ENCODE results near the gene WWOX.

WWOX gene

GRCh38 chr16:78326731-78327130 lies 227.3 kb downstream of the WWOX start:
- ATAC-seq = no peak

GRCh38 chr16:78331731-78332130 lies 232.3 kb downstream of the WWOX start:
- no peak for ATAC-seq
- no peak for TF ChIP-seq ZNF565 (CRISPR knock-in tag; conservative IDR thresholded peaks at IDR 0.05; ENCODE audit: low read depth)
- TF ChIP-seq CREB5 (CRISPR knock-in tag; IDR thresholded peaks at IDR 0.05; ENCODE audit: low read depth) = no peak
- TF ChIP-seq OSR1 (CRISPR knock-in tag; IDR thresholded peaks at IDR 0.05) = no peak
- no peak for TF ChIP-seq ZNF8 (CRISPR knock-in tag; IDR thresholded peaks at IDR 0.05)
- TF ChIP-seq TCF4 (CRISPR knock-in tag; IDR thresholded peaks at IDR 0.05; ENCODE audit: borderline replicate concordance) = no peak
- no peak for TF ChIP-seq TOX (CRISPR knock-in tag; IDR thresholded peaks at IDR 0.05; ENCODE audit: borderline replicate concordance)
- TF ChIP-seq ZFP30 (CRISPR knock-in tag; IDR thresholded peaks at IDR 0.05) = no peak
- no peak for TF ChIP-seq PATZ1 (CRISPR knock-in tag; IDR thresholded peaks at IDR 0.05; ENCODE audit: borderline replicate concordance)
- no peak for TF ChIP-seq POU6F1 (CRISPR knock-in tag; IDR thresholded peaks at IDR 0.05; ENCODE audit: borderline replicate concordance, low read depth)
- TF ChIP-seq SNAI2 (CRISPR knock-in tag; IDR thresholded peaks at IDR 0.05) = no peak
- TF ChIP-seq PPARA (CRISPR knock-in tag; IDR thresholded peaks at IDR 0.05; ENCODE audit: borderline replicate concordance) = no peak
- no peak for TF ChIP-seq RARB (CRISPR knock-in tag; IDR thresholded peaks at IDR 0.05)
- TF ChIP-seq TSHZ2 (CRISPR knock-in tag; IDR thresholded peaks at IDR 0.05) = no peak
- no peak for TF ChIP-seq ZFP3 (CRISPR knock-in tag; IDR thresholded peaks at IDR 0.05)
- no peak for TF ChIP-seq ISL1 (CRISPR knock-in tag; IDR thresholded peaks at IDR 0.05)
- TF ChIP-seq ZC3H10 (CRISPR knock-in tag; IDR thresholded peaks at IDR 0.05) = no peak
- no peak for TF ChIP-seq ESRRG (CRISPR knock-in tag; IDR thresholded peaks at IDR 0.05)

More at GRCh38 chr16:78326731-78327130, 227.3 kb downstream of the WWOX start:
- TF ChIP-seq CSDC2 (CRISPR knock-in tag; IDR thresholded peaks at IDR 0.05) = no peak

GRCh38 chr16:78333808-78334207 lies 234.4 kb downstream of the WWOX start:
- TF ChIP-seq ZFP30 (CRISPR knock-in tag; IDR thresholded peaks at IDR 0.05) (no peak), ZNF8 (CRISPR knock-in tag; IDR thresholded peaks at IDR 0.05) (no peak), CSDC2 (CRISPR knock-in tag; IDR thresholded peaks at IDR 0.05) (no peak), CREB5 (CRISPR knock-in tag; IDR thresholded peaks at IDR 0.05; ENCODE audit: low read depth) (no peak), PPARA (CRISPR knock-in tag; IDR thresholded peaks at IDR 0.05; ENCODE audit: borderline replicate concordance) (no peak), ZC3H10 (CRISPR knock-in tag; IDR thresholded peaks at IDR 0.05) (no peak), ZNF565 (CRISPR knock-in tag; conservative IDR thresholded peaks at IDR 0.05; ENCODE audit: low read depth) (no peak), RARB (CRISPR knock-in tag; IDR thresholded peaks at IDR 0.05) (no peak), PATZ1 (CRISPR knock-in tag; IDR thresholded peaks at IDR 0.05; ENCODE audit: borderline replicate concordance) (no peak), TOX (CRISPR knock-in tag; IDR thresholded peaks at IDR 0.05; ENCODE audit: borderline replicate concordance) (no peak), POU6F1 (CRISPR knock-in tag; IDR thresholded peaks at IDR 0.05; ENCODE audit: borderline replicate concordance, low read depth) (no peak), SNAI2 (CRISPR knock-in tag; IDR thresholded peaks at IDR 0.05) (no peak)
- ATAC-seq = no peak

Data from SK-N-SH treated with all-trans-retinoic acid at 6 μM for 48 hours (cell line).